Neural cell (in vitro differentiated cells): ENCODE results near the gene BCL11B.

ENCODE experiments used
- EP300 ChIP-seq: fragments of 450-650 bp; conservative IDR thresholded peaks from 2 replicates; pipeline ENCODE4 v1.6.1; 2014; ENCODE audit warnings: antibody characterized with exemption, mild to moderate bottlenecking, moderate library complexity; ENCODE audit not compliant: poor library complexity, severe bottlenecking
- EZH2 ChIP-seq: fragments of 200-600, 300-800 bp; shearing (Covaris generic), sonication (generic); IDR thresholded peaks from 2 replicates; pipeline ENCODE4 v1.6.1; 2014; ENCODE audit warnings: antibody characterized with exemption, low read length, borderline replicate concordance, mild to moderate bottlenecking; ENCODE audit not compliant: insufficient read depth, poor library complexity, severe bottlenecking
- MXI1 ChIP-seq: fragments of 450-650 bp; conservative IDR thresholded peaks from 2 replicates; pipeline ENCODE4 v1.6.1; 2014; ENCODE audit warnings: antibody characterized with exemption, mild to moderate bottlenecking; ENCODE audit not compliant: poor library complexity, severe bottlenecking
- POLR2AphosphoS5 ChIP-seq: IDR thresholded peaks from 2 replicates; pipeline ENCODE4 v1.6.1; 2012
- TAF1 ChIP-seq: IDR thresholded peaks from 2 replicates; pipeline ENCODE4 v1.6.1; 2012; ENCODE audit warnings: low read depth
- TF ChIP-seq, protein P1 (sequence below): fragments of 450-650 bp; IDR thresholded peaks from 2 replicates; pipeline ENCODE4 v1.5.1; 2014; ENCODE audit warnings: antibody characterized with exemption, mild to moderate bottlenecking, moderate library complexity; ENCODE audit not compliant: poor library complexity, severe bottlenecking

- TF ChIP-seq, protein P1, sequence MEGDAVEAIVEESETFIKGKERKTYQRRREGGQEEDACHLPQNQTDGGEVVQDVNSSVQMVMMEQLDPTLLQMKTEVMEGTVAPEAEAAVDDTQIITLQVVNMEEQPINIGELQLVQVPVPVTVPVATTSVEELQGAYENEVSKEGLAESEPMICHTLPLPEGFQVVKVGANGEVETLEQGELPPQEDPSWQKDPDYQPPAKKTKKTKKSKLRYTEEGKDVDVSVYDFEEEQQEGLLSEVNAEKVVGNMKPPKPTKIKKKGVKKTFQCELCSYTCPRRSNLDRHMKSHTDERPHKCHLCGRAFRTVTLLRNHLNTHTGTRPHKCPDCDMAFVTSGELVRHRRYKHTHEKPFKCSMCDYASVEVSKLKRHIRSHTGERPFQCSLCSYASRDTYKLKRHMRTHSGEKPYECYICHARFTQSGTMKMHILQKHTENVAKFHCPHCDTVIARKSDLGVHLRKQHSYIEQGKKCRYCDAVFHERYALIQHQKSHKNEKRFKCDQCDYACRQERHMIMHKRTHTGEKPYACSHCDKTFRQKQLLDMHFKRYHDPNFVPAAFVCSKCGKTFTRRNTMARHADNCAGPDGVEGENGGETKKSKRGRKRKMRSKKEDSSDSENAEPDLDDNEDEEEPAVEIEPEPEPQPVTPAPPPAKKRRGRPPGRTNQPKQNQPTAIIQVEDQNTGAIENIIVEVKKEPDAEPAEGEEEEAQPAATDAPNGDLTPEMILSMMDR, result no peak
- TF ChIP-seq EZH2, result no peak
- TF ChIP-seq TAF1, result no peak
- TF ChIP-seq POLR2AphosphoS5, result no peak
- TF ChIP-seq MXI1, result no peak
- TF ChIP-seq EP300, result no peak
Observed at GRCh38 chr14:99320621-99321235, 48.7 kb upstream of the BCL11B start.
